Adrenal gland (tissue), 12 donors: ENCODE results near the gene SLC43A2. TPM values are rescaled to one million over a fixed set of nuclear protein-coding genes. Genes with fewer than 3 reads are reported as not detected.

Experiments used
- DNase-seq, 7 donors: peaks; one replicate each; pipeline ENCODE4 v3.0.0-alpha.2; 2019 to 2020
- H3K27ac ChIP-seq, 5 donors: fragments of 200-600 bp; sonication (generic) in 4 of 5; 1 replicate in 3 of 5; 2 replicates in 2 of 5; pipeline versions ENCODE4 v1.5.1 to v1.8.0; 2016 to 2020; ENCODE audit warnings: mild to moderate bottlenecking in 1 of 5
- H3K27me3 ChIP-seq: fragments of 200-600 bp; 2 replicates; pipeline ENCODE4 v1.8.0; 2021
- H3K36me3 ChIP-seq, 2 donors: fragments of 200-600 bp; replicated peaks in 1 of 2; 1 replicate in 1 of 2; 2 replicates in 1 of 2; pipeline versions ENCODE4 v1.5.1 to v1.8.0; 2018 to 2022
- H3K4me1 ChIP-seq, 2 donors: fragments of 200-600 bp; replicated peaks in 1 of 2; 1 replicate in 1 of 2; 2 replicates in 1 of 2; pipeline versions ENCODE4 v1.5.1 to v1.8.0; 2018 to 2021
- H3K4me3 ChIP-seq, 4 donors: fragments of 200-600 bp; sonication (generic) in 3 of 4; one replicate each; pipeline ENCODE4 v1.5.1; 2016 to 2018
- H3K9me3 ChIP-seq, 3 donors: fragments of 200-600 bp; sonication (generic) in 1 of 3; replicated peaks in 1 of 3; 1 replicate in 2 of 3; 2 replicates in 1 of 3; pipeline versions ENCODE4 v1.5.1 to v1.8.0; 2016 to 2021
- CTCF ChIP-seq, 6 experiments: fragments of 450-650 bp in 4 of 6; fragments of 200-600 bp in 2 of 6; sonication (generic) in 1 of 6; IDR thresholded peaks; 1 replicate in 5 of 6; 2 replicates in 1 of 6; pipeline versions ENCODE4 v1.5.1 to v1.8.0; 2016 to 2021; ENCODE audit warnings: antibody characterized with exemption in 6 of 6, mild to moderate bottlenecking in 2 of 6, moderate library complexity in 1 of 6
- POLR2A ChIP-seq, 2 donors: fragments of 450-650 bp; IDR thresholded peaks; one replicate each; pipeline ENCODE4 v1.6.1; 2017; ENCODE audit warnings: antibody characterized with exemption in 2 of 2, mild to moderate bottlenecking in 2 of 2, moderate library complexity in 1 of 2
- WGBS, 4 donors: extraction: QIAGEN DNeasy Blood & Tissue Kit in 2 of 4; methylation state at CpG; one replicate each; pipeline versions ENCODE4 v1.1.5 to v1.1.7; 2013 to 2017; 5-methylcytosine and 5-hydroxymethylcytosine counted together
- intact Hi-C, 2 donors: fragments of 100-400 bp; cut with DNase I; formaldehyde crosslinking; loops; one replicate each; pipeline versions ENCODE4 v1.14.1 to v1.15.0; 2022 to 2023
- polyA plus RNA-seq, 3 donors: library from polyadenylated mRNA; stranded (reverse); fragments of 200-250 nt in 2 of 3; fragments of 350-450 nt in 1 of 3; fragmentation: Illumina TruSeq in 1 of 3; extraction: RNeasy Lipid Tissue Mini Kit (QIAGEN cat#74804) in 1 of 3; gene quantifications; one replicate each; pipeline ENCODE4 v1.2.3, GENCODE V29; 2013 to 2014
- total RNA-seq, 9 donors: library from RNA; depleted of rRNA in 4 of 9; stranded (reverse); fragments of >200 nt in 4 of 9; fragments of 120-200 nt in 1 of 9; fragmentation: NEBNext Ultra II Directional in 1 of 9; extraction: Animal tissue kit (Norgen Biotek cat#: 25700) in 1 of 9; gene quantifications; one replicate each; pipeline versions ENCODE4 v1.1.0 to v1.2.4, GENCODE V29; 2013 to 2023
- donor health status: healthy with polysubstance abuse.
- donor health status: Bipolar disorder and iron deficiency.
- donor health status: DM: yes; HTN: yes; CAD: no.
- donor health status: DM: no; HTN: no; CAD: no.
- donor health status: DM: no; HTN: no; CAD: no.
- donor health status: DM: yes; HTN: yes; CAD: no.

The SLC43A2 gene
- total and polyA plus RNA-seq, 12 donors = 4.8 to 32.5 (median 15.6) TPM

GRCh38 chr17:1629504-1630310, 1.1 kb upstream of the SLC43A2 start:
- peaks cover 10 to 38% of the 10 kb centered on the region in 2 donors for H3K4me1 ChIP-seq
- H3K27ac ChIP-seq = peak overlapping the region in 4 of 5 donors; percentile 59 to 96 (median 83)
- intact Hi-C loops = loop anchor here (2.0 to 5.0 kb wide), 2 partner anchors 52 to 55 kb away; no protein-coding TSS in a partner anchor
- H3K9me3 ChIP-seq = no peaks in the 10 kb centered on the region
- DNase-seq = peak in 6 of 7 donors; percentile 65 to 77 (median 72)
- H3K36me3 ChIP-seq = no peaks in the 10 kb centered on the region
- no peaks in the 10 kb centered on the region for H3K27me3 ChIP-seq
- WGBS, 4 donors = 5 to 16% (median 5%) methylated on average over 11 to 45 of the region's 45 CpGs
- TF ChIP-seq POLR2A (IDR thresholded peaks at IDR 0.05) = no peak
- peak; percentile 38 to 63 (median 57) for TF ChIP-seq CTCF (IDR thresholded peaks at IDR 0.05)
- H3K4me3 ChIP-seq = peak overlapping the region in 2 of 4 donors; percentile 64 to 82

GRCh38 chr17:1628856-1629503, 346 bp upstream of the SLC43A2 start:
- Histone ChIP-seq H3K4me1 (peaks cover 10 to 38% of the 10 kb centered on the region in 2 donors), H3K9me3 (no peaks in the 10 kb centered on the region), H3K27me3 (no peaks in the 10 kb centered on the region), H3K36me3 (no peaks in the 10 kb centered on the region), H3K27ac (peak overlapping the region; percentile 53 to 96 (median 71)), H3K4me3 (peak overlapping the region in 3 of 4 donors; percentile 33 to 82 (median 64))
- DNase-seq = peak; percentile 93 to 98 (median 95)
- 0 to 2% (median 1%) methylated on average over 2 to 77 of the region's 77 CpGs for WGBS, 4 donors
- intact Hi-C loops = loop anchor here (2.0 to 5.0 kb wide), 2 partner anchors 52 to 54 kb away; no protein-coding TSS in a partner anchor
- TF ChIP-seq POLR2A (IDR thresholded peaks at IDR 0.05) (peak; percentile 8 to 51), CTCF (IDR thresholded peaks at IDR 0.05) (peak in 3 of 6 experiments; percentile 34 to 53 (median 38))

- intact Hi-C loops = loop anchor here in 1 of 2 donors (5.0 kb wide), 1 partner anchor 50 kb away; no protein-coding TSS in a partner anchor
- Histone ChIP-seq H3K4me1 (peaks cover 10 to 38% of the 10 kb centered on the region in 2 donors), H3K27ac (peak overlapping the region in 4 of 5 donors; percentile 48 to 96 (median 77)), H3K27me3 (no peaks in the 10 kb centered on the region), H3K36me3 (no peaks in the 10 kb centered on the region), H3K4me3 (peak overlapping the region; percentile 2 to 82 (median 53)), H3K9me3 (no peaks in the 10 kb centered on the region)
- peak in 4 of 7 donors; percentile 50 to 77 (median 57) for DNase-seq
- WGBS, 4 donors = 21 to 59% (median 33%) methylated on average over 2 to 39 of the region's 39 CpGs
- TF ChIP-seq CTCF (IDR thresholded peaks at IDR 0.05) = no peak
- TF ChIP-seq POLR2A (IDR thresholded peaks at IDR 0.05) = peak; percentile 31 to 42
These were observed 1.3 kb downstream of the SLC43A2 start for GRCh38 chr17:1627182-1627981.
